GM23248 (cell line): ENCODE results near the gene PCDHB6.
"Not testable (repeated sequence)": the region's sequence is repeated elsewhere in the genome, so short reads cannot be mapped to it uniquely, and the experiment has no call there.

Experiments used
- EZH2 ChIP-seq: fragments of 200-600 bp; sonication (generic); IDR thresholded peaks from 2 replicates; pipeline ENCODE4 v1.6.1; 2018; ENCODE audit warnings: antibody characterized with exemption, mild to moderate bottlenecking; ENCODE audit not compliant: insufficient read depth, poor library complexity, severe bottlenecking
- EZH2phosphoT487 ChIP-seq: fragments of 200-600 bp; sonication (generic); IDR thresholded peaks from 2 replicates; pipeline ENCODE4 v1.6.1; 2018; ENCODE audit warnings: antibody characterized with exemption, moderate library complexity, mild to moderate bottlenecking, low read depth; ENCODE audit not compliant: insufficient read depth

DNA sequence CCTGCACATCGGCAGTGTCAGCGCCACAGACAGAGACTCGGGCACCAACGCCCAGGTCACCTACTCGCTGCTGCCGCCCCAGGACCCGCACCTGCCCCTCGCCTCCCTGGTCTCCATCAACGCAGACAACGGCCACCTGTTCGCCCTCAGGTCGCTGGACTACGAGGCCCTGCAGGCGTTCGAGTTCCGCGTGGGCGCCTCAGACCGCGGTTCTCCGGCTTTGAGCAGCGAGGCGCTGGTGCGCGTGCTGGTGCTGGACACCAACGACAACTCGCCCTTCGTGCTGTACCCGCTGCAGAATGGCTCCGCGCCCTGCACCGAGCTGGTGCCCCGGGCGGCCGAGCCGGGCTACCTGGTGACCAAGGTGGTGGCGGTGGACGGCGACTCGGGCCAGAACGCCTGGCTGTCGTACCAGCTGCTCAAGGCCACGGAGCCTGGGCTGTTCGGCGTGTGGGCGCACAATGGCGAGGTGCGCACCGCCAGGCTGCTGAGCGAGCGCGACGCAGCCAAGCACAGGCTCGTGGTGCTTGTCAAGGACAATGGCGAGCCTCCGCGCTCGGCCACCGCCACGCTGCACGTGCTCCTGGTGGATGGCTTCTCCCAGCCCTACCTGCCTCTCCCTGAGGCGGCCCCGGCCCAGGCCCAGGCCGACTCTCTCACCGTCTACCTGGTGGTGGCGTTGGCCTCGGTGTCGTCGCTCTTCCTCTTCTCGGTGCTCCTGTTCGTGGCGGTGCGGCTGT, 26.3 kb upstream of the PCDHB6 start:
- TF ChIP-seq EZH2, EZH2phosphoT487: not testable (repeated sequence)
